Smooth muscle cell (in vitro differentiated cells): ENCODE data around the gene GPR55. TPM values are rescaled to one million over a fixed set of nuclear protein-coding genes. Genes with fewer than 3 reads are reported as not detected.

Experiments
- DNase-seq: peaks from one replicate; lab custom pipeline; 2025; ENCODE audit not compliant: unreplicated experiment; lab: John Stamatoyannopoulos, UW
- H2AFZ ChIP-seq: fragments of 200-600 bp; sonication (generic); 2 replicates; pipeline ENCODE4 v1.6.0; 2016; ENCODE audit warnings: antibody characterized with exemption, low read depth, mild to moderate bottlenecking
- H3F3A ChIP-seq: fragments of 200-600 bp; sonication (generic); 2 replicates; pipeline ENCODE4 v1.6.0; 2017; ENCODE audit warnings: antibody characterized with exemption, low read depth
- H3K27ac ChIP-seq: fragments of 200-600 bp; sonication (generic); 2 replicates; pipeline ENCODE4 v1.5.1; 2016; ENCODE audit warnings: low read depth, mild to moderate bottlenecking
- H3K27me3 ChIP-seq: fragments of 200-600 bp; sonication (generic); 2 replicates; pipeline ENCODE4 v1.6.1; 2016; ENCODE audit warnings: low read depth, mild to moderate bottlenecking
- H3K36me3 ChIP-seq: fragments of 200-600 bp; sonication (generic); 2 replicates; pipeline ENCODE4 v1.5.1; 2016; ENCODE audit warnings: low read depth
- H3K4me1 ChIP-seq: fragments of 200-600 bp; sonication (generic); 2 replicates; pipeline ENCODE4 v1.5.1; 2016; ENCODE audit warnings: low read depth
- H3K4me2 ChIP-seq: fragments of 200-600 bp; sonication (generic); 2 replicates; pipeline ENCODE4 v1.6.0; 2016; ENCODE audit warnings: mild to moderate bottlenecking
- H3K4me3 ChIP-seq: fragments of 200-600 bp; sonication (generic); 2 replicates; pipeline ENCODE4 v1.5.1; 2016; ENCODE audit warnings: mild to moderate bottlenecking
- H3K79me2 ChIP-seq: fragments of 200-600 bp; sonication (generic); 2 replicates; pipeline ENCODE4 v1.6.0; 2016; ENCODE audit warnings: low read depth, mild to moderate bottlenecking
- H3K9ac ChIP-seq: fragments of 200-600 bp; sonication (generic); 2 replicates; pipeline ENCODE4 v1.6.0; 2016; ENCODE audit warnings: low read depth
- H3K9me3 ChIP-seq: fragments of 200-600 bp; sonication (generic); replicated peaks from 2 replicates; pipeline ENCODE4 v1.5.1; 2016; ENCODE audit warnings: low read depth
- H4K20me1 ChIP-seq: fragments of 200-600 bp; sonication (generic); 2 replicates; pipeline ENCODE4 v1.6.0; 2016; ENCODE audit warnings: low read depth
- CTCF ChIP-seq: fragments of 200-600 bp; sonication (generic); IDR thresholded peaks from 2 replicates; pipeline ENCODE4 v1.5.1; 2017; ENCODE audit warnings: borderline replicate concordance, mild to moderate bottlenecking, antibody characterized with exemption; ENCODE audit not compliant: insufficient read depth, poor library complexity, severe bottlenecking
- WGBS: methylation state at CpG from one replicate; pipeline ENCODE4 v1.1.7; 2016; ENCODE audit warnings: low lambda C conversion rate; 5-methylcytosine and 5-hydroxymethylcytosine counted together
- polyA plus RNA-seq: library from polyadenylated mRNA; unstranded; fragments of >200 nt; fragmentation: Nextera tagmentation; extraction: Ambion mirVana; gene quantifications from 2 replicates; pipeline ENCODE4 v1.2.1, GENCODE V29; 2016
- total RNA-seq: library from RNA; depleted of rRNA; stranded (reverse); fragments of >200 nt; gene quantifications from 2 replicates; pipeline ENCODE4 v1.2.3, GENCODE V29; 2014

GPR55 gene
- total and polyA plus RNA-seq, 2 experiments from 2014 or later, result not detected

- no peaks in the 10 kb centered on the region for H3K36me3 ChIP-seq
- no peak overlapping the region for H3K4me2 ChIP-seq
- no peak for TF ChIP-seq CTCF
- no peaks in the 10 kb centered on the region for H3K79me2 ChIP-seq
- DNase-seq, result no peak
- H3K4me3 ChIP-seq, result no peak overlapping the region
- H2AFZ ChIP-seq, result no peak overlapping the region
- no peaks in the 10 kb centered on the region for H4K20me1 ChIP-seq
- H3K9me3 ChIP-seq, result no peaks in the 10 kb centered on the region
- no peaks in the 10 kb centered on the region for H3F3A ChIP-seq
- H3K9ac ChIP-seq, result no peak overlapping the region
- 94% methylated on average over 16 of the region's 16 CpGs for WGBS
- H3K27me3 ChIP-seq, result no peaks in the 10 kb centered on the region
- no peak overlapping the region for H3K27ac ChIP-seq
- no peaks in the 10 kb centered on the region for H3K4me1 ChIP-seq
These were observed 1.9 kb downstream of the GPR55 start for GRCh38 chr2:230922951-230923717.

- Histone ChIP-seq H2AFZ (no peak overlapping the region), H3K36me3 (no peaks in the 10 kb centered on the region), H3K79me2 (no peaks in the 10 kb centered on the region), H3F3A (no peaks in the 10 kb centered on the region), H3K4me2 (no peak overlapping the region), H3K4me1 (no peaks in the 10 kb centered on the region), H3K9me3 (no peaks in the 10 kb centered on the region), H3K4me3 (no peak overlapping the region), H3K27ac (no peak overlapping the region), H3K9ac (no peak overlapping the region), H4K20me1 (no peaks in the 10 kb centered on the region), H3K27me3 (no peaks in the 10 kb centered on the region)
- no peak for TF ChIP-seq CTCF
- WGBS, result 87% methylated on average over 11 of the region's 11 CpGs
- DNase-seq, result no peak
These were observed 3.0 kb downstream of the GPR55 start for GRCh38 chr2:230921806-230922595.

- Histone ChIP-seq H2AFZ (no peak overlapping the region), H3K27me3 (no peaks in the 10 kb centered on the region), H3K9ac (no peak overlapping the region), H3K9me3 (no peaks in the 10 kb centered on the region), H3K4me2 (no peak overlapping the region), H3K4me3 (no peak overlapping the region), H3F3A (no peaks in the 10 kb centered on the region), H3K4me1 (no peaks in the 10 kb centered on the region), H3K79me2 (no peaks in the 10 kb centered on the region), H4K20me1 (no peaks in the 10 kb centered on the region), H3K27ac (no peak overlapping the region), H3K36me3 (no peaks in the 10 kb centered on the region)
- 85% methylated on average over 2 of the region's 2 CpGs for WGBS
- DNase-seq, result no peak
- no peak for TF ChIP-seq CTCF
These were observed 4.9 kb downstream of the GPR55 start for GRCh38 chr2:230920167-230920566.
